Heart left ventricle (tissue), 16 donors: ENCODE measurements around the gene MLLT10. TPM values are rescaled to one million over a fixed set of nuclear protein-coding genes. Genes with fewer than 3 reads are reported as not detected.

Experiments used
- ATAC-seq, 4 donors: fragments of 200-7000 bp; cut with Tn5 transposase; one replicate each; pipeline ENCODE4 v1.9.1; 2020 to 2022; ENCODE audit warnings: moderate library complexity in 4 of 4, mild to moderate bottlenecking in 3 of 4, moderate number of reproducible peaks in 1 of 4
- DNase-seq, 5 donors: peaks; one replicate each; pipeline ENCODE4 v3.0.0-alpha.2; 2020
- H3K27ac ChIP-seq, 12 donors: fragments of 200-600 bp; sonication (generic) in 4 of 12; one replicate each; pipeline versions ENCODE4 v1.5.0 to v1.8.0; 2016 to 2022; ENCODE audit warnings: mild to moderate bottlenecking in 2 of 12
- H3K27me3 ChIP-seq, 9 donors: fragments of 200-600 bp; sonication (generic) in 2 of 9; one replicate each; pipeline versions ENCODE4 v1.5.1 to v1.8.0; 2016 to 2022; ENCODE audit warnings: mild to moderate bottlenecking in 3 of 9
- H3K36me3 ChIP-seq, 9 donors: fragments of 200-600 bp; sonication (generic) in 2 of 9; one replicate each; pipeline versions ENCODE4 v1.5.0 to v1.8.0; 2018 to 2022; ENCODE audit warnings: mild to moderate bottlenecking in 2 of 9
- H3K4me1 ChIP-seq, 12 donors: fragments of 200-600 bp; sonication (generic) in 4 of 12; one replicate each; pipeline versions ENCODE4 v1.5.0 to v1.8.0; 2016 to 2022; ENCODE audit warnings: mild to moderate bottlenecking in 3 of 12
- H3K4me3 ChIP-seq, 12 donors: fragments of 200-600 bp; sonication (generic) in 4 of 12; one replicate each; pipeline versions ENCODE4 v1.5.0 to v1.8.0; 2017 to 2022; ENCODE audit warnings: mild to moderate bottlenecking in 9 of 12, moderate library complexity in 4 of 12
- H3K9me3 ChIP-seq, 12 donors: fragments of 200-600 bp; sonication (generic) in 4 of 12; one replicate each; pipeline versions ENCODE4 v1.5.0 to v1.8.0; 2016 to 2022; ENCODE audit warnings: mild to moderate bottlenecking in 1 of 12
- POLR2A ChIP-seq, 2 donors: fragments of 450-650 bp; IDR thresholded peaks; one replicate each; pipeline ENCODE4 v1.6.1; 2017; ENCODE audit warnings: antibody characterized with exemption in 2 of 2, mild to moderate bottlenecking in 2 of 2, moderate library complexity in 2 of 2
- WGBS, 4 donors: extraction: QIAGEN DNeasy Blood & Tissue Kit in 2 of 4; methylation state at CpG; one replicate each; pipeline versions ENCODE4 v1.1.5 to v1.1.7; 2013 to 2018; 5-methylcytosine and 5-hydroxymethylcytosine counted together
- intact Hi-C, 10 donors: fragments of 100-400 bp; cut with DNase I; formaldehyde crosslinking; loops; one replicate each; pipeline versions ENCODE4 v1.11.1 to v1.14.2; 2022
- long read RNA-seq, 3 donors: library from polyadenylated mRNA; unstranded; transcript quantifications; one replicate each; pipeline ENCODE4 v2.0.0, GENCODE V29; 2020 to 2021
- polyA plus RNA-seq, 2 donors: library from polyadenylated mRNA; stranded (reverse); fragments of 200-250 nt; gene quantifications; one replicate each; pipeline ENCODE4 v1.2.3, GENCODE V29; 2013
- total RNA-seq, 9 donors: library from RNA; depleted of rRNA in 2 of 9; stranded (reverse); fragments of >200 nt in 2 of 9; fragmentation: NEBNext Ultra II Directional in 3 of 9; extraction: Animal tissue kit (Norgen Biotek cat#: 25700) in 3 of 9; gene quantifications; one replicate each; pipeline versions ENCODE4 v1.1.0 to v1.2.4, GENCODE V29; 2016 to 2023
- TF ChIP-seq, protein P1 (sequence below), 12 donors: fragments of 200-600 bp; sonication (generic) in 4 of 12; IDR thresholded peaks; one replicate each; pipeline versions ENCODE4 v1.5.0 to v1.8.0; 2018 to 2022; ENCODE audit warnings: antibody characterized with exemption in 12 of 12, mild to moderate bottlenecking in 5 of 12
- donor health status: ischemic (EF 13 %, LVEDD 7.1; RV severe dilation, severe dysfunction).
- donor health status: healthy with polysubstance abuse.
- donor health status: DM: no; HTN: yes; CAD: no.
- donor health status: DM: no; HTN: no; CAD: no.
- donor health status: ischemic (EF 25% LVEDD 6.9; RV normal size, moderate dysfunction).
- donor health status: ischemic (EF 25% LVEDD 5.7; RV mildly dilated, moderate dysfunction).
- donor health status: healthy.
- donor health status: DM: yes; HTN: yes; CAD: no.
- donor health status: ischemic (EF 35%, LVEDD 5.7; RV mildly dilated, moderate dysfunction).
- donor health status: nonischemic (EF 11% LVEDD 7.7; RV severe dilation, severe dysfunction).
- donor health status: DM: yes; HTN: yes; CAD: no.
- donor health status: PGD.
- donor health status: ischemic (EF 29% LVEDD 5.4; RV normal size, mild dysfunction).
- donor health status: nonischemic (EF 23%, LVEDD 6.1; RV moderate dilation, normal function).

The MLLT10 gene
- total RNA-seq (10 to 100 TPM; 17.1 to 30.7 (median 25.2) TPM), polyA plus RNA-seq (10 to 100 TPM; 16.0 to 30.3 TPM)
- long read RNA-seq, donor 1, partial matches to known transcripts: 5 of 8 reads
- long read RNA-seq, donor 1, other reads (novel, unspliced or antisense): 3 of 8 reads
- long read RNA-seq, donor 2, partial matches to known transcripts: 6 of 17 reads
- long read RNA-seq, donor 2, other reads (novel, unspliced or antisense): 11 of 17 reads
- long read RNA-seq, donor 3, partial matches to known transcripts: 5 of 7 reads
- long read RNA-seq, donor 3, other reads (novel, unspliced or antisense): 2 of 7 reads

GRCh38 chr10:21533467-21534279, at the start of gene MLLT10:
MLLT10 (plus strand) TSS chr10:21534232; CDS start chr10:21534645, 413 bp downstream.
- ATAC-seq: peak; percentile 86 to 97 (median 94)
- Histone ChIP-seq H3K27ac (peak within 1 kb of the TSS; percentile 89 to 99 (median 97)), H3K9me3 (no peaks in the 10 kb centered on the region), H3K27me3 (no peaks in the 10 kb centered on the region), H3K36me3 (peaks cover 0 to 24% (median 16%) of the 10 kb centered on the region in 9 donors), H3K4me1 (peaks cover 0 to 31% (median 22%) of the 10 kb centered on the region in 12 donors), H3K4me3 (peak within 1 kb of the TSS; percentile 54 to 88 (median 78))
- TF ChIP-seq, protein P1, sequence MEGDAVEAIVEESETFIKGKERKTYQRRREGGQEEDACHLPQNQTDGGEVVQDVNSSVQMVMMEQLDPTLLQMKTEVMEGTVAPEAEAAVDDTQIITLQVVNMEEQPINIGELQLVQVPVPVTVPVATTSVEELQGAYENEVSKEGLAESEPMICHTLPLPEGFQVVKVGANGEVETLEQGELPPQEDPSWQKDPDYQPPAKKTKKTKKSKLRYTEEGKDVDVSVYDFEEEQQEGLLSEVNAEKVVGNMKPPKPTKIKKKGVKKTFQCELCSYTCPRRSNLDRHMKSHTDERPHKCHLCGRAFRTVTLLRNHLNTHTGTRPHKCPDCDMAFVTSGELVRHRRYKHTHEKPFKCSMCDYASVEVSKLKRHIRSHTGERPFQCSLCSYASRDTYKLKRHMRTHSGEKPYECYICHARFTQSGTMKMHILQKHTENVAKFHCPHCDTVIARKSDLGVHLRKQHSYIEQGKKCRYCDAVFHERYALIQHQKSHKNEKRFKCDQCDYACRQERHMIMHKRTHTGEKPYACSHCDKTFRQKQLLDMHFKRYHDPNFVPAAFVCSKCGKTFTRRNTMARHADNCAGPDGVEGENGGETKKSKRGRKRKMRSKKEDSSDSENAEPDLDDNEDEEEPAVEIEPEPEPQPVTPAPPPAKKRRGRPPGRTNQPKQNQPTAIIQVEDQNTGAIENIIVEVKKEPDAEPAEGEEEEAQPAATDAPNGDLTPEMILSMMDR (IDR thresholded peaks at IDR 0.05): peak in 7 of 12 donors; percentile 17 to 44 (median 21)
- peak in 1 of 2 donors; percentile 76 for TF ChIP-seq POLR2A (IDR thresholded peaks at IDR 0.05)
- WGBS, 4 donors: 0 to 1% (median 1%) methylated on average over 31 to 74 of the region's 74 CpGs
- peak; percentile 96 to 98 (median 97) for DNase-seq
- intact Hi-C loops: loop anchor here in 6 of 10 donors (1.0 to 10.0 kb wide), 8 partner anchors 17 to 789 kb away; partner anchors contain the start of genes BMI1 (in 1 of the 6) and DNAJC1 (in 1 of the 6)

DNA sequence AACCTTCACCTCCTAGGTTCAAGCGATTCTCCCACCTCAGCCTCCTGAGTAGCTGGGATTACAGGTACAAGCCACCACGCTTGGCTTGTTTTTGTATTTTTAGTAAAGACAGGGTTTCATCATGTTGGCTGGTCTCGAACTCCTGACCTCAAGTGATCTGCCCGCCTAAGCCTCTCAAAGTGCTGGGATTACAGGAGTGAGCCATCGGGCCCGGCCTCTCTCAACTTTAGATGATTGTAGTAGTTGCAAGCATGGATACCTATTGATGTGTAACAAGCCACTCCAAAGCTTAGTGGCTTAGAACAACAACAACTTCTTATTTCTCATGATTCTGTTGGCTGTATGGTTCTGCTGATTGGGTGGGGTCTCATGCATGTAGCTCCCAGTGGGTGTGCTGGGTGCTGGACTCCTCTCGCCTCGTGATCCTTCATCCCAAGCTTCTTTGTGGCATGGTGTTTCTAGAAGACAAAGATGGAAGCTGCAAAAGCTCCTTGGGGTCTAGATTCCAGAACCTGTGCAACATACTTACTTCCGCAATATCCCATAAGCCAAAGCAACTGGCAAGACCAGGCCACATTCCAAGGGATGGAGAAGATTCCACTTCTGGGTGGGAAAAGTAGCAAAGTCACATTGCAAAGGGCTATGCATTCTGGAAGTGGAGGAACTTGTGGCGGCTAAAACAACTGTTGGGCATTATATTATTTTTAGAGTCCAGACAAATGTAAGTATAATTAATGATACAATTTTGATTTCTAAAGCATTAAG, 46.4 kb upstream of the MLLT10 start:
- no peak overlapping the region for H3K27ac ChIP-seq
- no peaks in the 10 kb centered on the region for H3K36me3 ChIP-seq
- no peaks in the 10 kb centered on the region for H3K27me3 ChIP-seq
- peak in 1 of 5 donors; percentile 4 for DNase-seq
- no peak for ATAC-seq
- 98% methylated on average over 10 of the region's 10 CpGs for WGBS, 4 donors
- intact Hi-C loops: loop anchor here in 1 of 10 donors (10.0 kb wide), 1 partner anchor 403 kb away; no protein-coding TSS in a partner anchor
- no peak overlapping the region for H3K4me3 ChIP-seq
- H3K4me1 ChIP-seq: no peaks in the 10 kb centered on the region
- TF ChIP-seq, protein P1 (IDR thresholded peaks at IDR 0.05): no peak
- no peak for TF ChIP-seq POLR2A (IDR thresholded peaks at IDR 0.05)
- no peaks in the 10 kb centered on the region for H3K9me3 ChIP-seq

DNA sequence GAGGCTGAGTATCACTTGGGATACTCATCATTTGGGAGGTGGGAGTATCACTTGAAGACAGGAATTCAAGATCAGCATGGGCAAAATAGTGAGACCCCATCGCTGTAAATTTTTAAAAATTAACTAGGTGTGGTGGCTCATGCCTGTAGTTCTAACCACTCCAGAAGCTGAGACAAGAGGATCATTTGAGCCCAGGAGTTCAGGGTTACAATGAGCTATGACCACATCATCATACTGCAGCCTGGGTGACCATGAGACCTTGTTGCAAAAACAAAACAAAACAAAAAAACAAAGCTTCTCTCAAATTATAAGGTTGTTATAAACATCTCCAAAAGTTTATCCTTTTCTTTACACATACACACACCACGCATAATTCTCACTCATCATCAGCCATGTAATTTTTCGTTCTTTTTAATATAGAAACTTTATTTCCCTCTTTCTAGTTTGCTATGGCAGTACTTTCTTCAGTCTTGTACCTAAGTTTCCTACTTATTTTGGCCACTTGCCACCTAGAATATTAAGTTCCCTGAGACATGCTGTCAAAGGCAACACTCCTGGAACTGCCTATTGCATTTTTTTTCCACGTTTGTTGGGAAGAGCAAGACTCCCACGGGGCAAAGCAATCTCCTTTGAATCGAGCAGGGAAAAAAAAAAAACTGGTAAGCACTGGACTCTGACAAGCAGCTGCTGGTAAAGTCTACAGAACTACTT, 45.6 kb upstream of the MLLT10 start:
- H3K4me1 ChIP-seq: no peaks in the 10 kb centered on the region
- H3K4me3 ChIP-seq: no peak overlapping the region
- intact Hi-C loops: loop anchor here in 1 of 10 donors (10.0 kb wide), 1 partner anchor 404 kb away; no protein-coding TSS in a partner anchor
- TF ChIP-seq, protein P1 (IDR thresholded peaks at IDR 0.05): no peak
- TF ChIP-seq POLR2A (IDR thresholded peaks at IDR 0.05): no peak
- WGBS, 4 donors: 56 to 63% (median 58%) methylated on average over 6 of the region's 6 CpGs
- ATAC-seq (no peak), DNase-seq (no peak)
- H3K27me3 ChIP-seq: no peaks in the 10 kb centered on the region
- no peaks in the 10 kb centered on the region for H3K36me3 ChIP-seq
- no peak overlapping the region for H3K27ac ChIP-seq
- no peaks in the 10 kb centered on the region for H3K9me3 ChIP-seq
